PC-9 (cell line): ENCODE results near the gene BCL2L1.

Source experiments
- EZH2 ChIP-seq: fragments of 200-600 bp; sonication (generic); IDR thresholded peaks from 2 replicates; pipeline ENCODE4 v1.8.0; 2017; ENCODE audit warnings: antibody characterized with exemption, low read depth
- TF ChIP-seq, protein P1 (sequence below): fragments of 200-600 bp; sonication (generic); conservative IDR thresholded peaks from 2 replicates; pipeline ENCODE4 v1.6.1; 2017; ENCODE audit warnings: mixed run types, antibody characterized with exemption, mild to moderate bottlenecking, moderate library complexity

DNA sequence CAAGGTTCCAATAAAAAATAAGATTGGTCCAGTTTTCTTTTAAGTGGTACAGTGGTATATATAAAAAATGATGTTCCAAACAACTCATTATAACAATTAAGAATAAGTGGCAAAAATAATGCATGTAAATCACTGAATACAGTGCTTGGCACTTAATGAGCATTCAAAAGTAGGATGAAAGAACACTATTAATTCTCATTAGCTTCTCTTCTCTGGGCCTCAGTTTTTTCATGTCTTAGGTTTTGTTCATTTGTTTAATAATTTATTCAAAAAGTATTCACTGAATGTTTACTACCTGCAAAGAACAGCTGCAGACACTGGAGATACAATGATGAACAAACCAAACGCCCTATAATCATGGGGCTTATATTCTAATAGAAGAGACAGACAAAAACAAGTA, 21.1 kb downstream of the BCL2L1 start:
- no peak for TF ChIP-seq EZH2
- TF ChIP-seq, protein P1, sequence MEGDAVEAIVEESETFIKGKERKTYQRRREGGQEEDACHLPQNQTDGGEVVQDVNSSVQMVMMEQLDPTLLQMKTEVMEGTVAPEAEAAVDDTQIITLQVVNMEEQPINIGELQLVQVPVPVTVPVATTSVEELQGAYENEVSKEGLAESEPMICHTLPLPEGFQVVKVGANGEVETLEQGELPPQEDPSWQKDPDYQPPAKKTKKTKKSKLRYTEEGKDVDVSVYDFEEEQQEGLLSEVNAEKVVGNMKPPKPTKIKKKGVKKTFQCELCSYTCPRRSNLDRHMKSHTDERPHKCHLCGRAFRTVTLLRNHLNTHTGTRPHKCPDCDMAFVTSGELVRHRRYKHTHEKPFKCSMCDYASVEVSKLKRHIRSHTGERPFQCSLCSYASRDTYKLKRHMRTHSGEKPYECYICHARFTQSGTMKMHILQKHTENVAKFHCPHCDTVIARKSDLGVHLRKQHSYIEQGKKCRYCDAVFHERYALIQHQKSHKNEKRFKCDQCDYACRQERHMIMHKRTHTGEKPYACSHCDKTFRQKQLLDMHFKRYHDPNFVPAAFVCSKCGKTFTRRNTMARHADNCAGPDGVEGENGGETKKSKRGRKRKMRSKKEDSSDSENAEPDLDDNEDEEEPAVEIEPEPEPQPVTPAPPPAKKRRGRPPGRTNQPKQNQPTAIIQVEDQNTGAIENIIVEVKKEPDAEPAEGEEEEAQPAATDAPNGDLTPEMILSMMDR = no peak
